Activated T-cell treated with anti-CD3 and anti-CD28 coated beads for 48 hours (primary cell): ENCODE measurements around the gene CD86.
"Not testable (repeated sequence)": the region's sequence is repeated elsewhere in the genome, so short reads cannot be mapped to it uniquely, and the experiment has no call there.

Source experiments
- DNase-seq: peaks from one replicate; pipeline ENCODE4 v3.0.0-alpha.2; 2020; ENCODE audit warnings: low read depth

The CD86 gene

DNA sequence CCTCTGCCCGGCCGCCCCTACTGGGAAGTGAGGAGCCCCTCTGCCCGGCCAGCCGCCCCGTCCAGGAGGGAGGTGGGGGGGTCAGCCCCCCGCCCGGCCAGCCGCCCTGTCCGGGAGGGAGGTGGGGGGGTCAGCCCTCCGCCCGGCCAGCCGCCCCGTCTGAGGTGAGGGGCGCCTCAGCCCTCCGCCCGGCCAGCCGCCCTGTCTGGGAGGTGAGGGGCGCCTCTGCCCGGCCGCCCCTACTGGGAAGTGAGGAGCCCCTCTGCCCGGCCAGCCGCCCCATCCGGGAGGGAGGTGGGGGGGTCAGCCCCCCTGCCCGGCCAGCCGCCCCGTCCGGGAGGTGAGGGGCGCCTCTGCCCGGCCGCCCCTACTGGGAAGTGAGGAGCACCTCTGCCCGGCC lies 109.8 kb downstream of the CD86 start:
- not testable (repeated sequence) for DNase-seq

DNA sequence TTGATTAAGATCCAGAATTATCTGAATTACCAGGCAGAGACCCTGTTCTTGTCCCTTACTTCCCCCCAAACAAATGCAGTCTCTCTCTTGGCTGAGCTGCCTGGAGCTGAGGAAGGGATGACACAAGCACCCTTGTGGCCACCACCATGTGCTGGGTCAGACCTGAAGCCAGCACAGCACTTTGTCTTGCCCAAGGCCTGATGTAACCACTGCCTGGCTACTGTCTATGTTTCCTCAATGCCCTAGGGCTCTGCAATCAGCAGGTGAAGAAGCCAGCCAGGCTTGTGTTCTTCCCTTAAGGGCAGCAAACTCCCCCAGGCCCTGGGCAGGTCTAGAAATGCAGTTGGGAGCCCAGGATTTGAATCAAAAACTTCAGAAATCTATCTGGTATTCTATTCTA lies 112.5 kb downstream of the CD86 start:
- no peak for DNase-seq

DNA sequence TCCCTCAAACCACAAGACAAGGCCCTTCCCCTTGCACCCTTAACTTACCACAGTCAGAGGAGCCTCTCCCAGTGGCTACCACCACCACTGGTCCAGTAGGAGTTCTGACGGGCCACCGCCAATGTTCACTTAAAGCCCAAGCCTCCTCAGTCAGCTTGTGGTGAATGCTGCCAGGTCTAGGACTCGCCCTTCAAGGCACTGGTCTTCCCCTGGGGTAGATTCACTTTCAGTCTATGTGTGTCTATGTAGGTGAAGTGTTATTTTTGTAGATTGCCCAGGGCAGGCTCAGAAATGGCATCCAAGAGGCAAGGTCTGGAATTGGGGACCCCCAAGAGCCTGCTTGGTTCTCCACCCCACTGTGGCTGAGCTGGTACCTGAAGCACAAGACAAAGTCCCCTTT lies 112.9 kb downstream of the CD86 start:
- DNase-seq, result no peak

DNA sequence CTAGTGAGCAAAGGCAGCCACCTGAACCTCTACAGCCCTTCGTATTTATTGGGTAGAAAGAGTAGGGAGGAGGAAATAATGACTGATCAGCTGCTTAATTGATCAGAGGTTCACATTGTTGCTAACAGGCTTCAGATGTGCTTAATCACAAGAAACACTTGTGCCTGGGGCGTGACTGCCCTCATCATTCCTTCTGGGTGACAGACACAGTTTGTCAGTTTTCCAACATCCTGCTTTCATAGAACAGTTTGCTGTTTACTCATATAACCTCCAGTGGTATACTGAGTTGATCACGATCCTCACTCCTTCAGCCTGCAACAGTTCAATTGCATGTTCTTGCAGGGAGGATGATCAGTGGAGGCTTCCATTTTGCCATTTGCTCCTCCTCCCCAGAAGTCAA lies 114.7 kb downstream of the CD86 start:
- DNase-seq, result no peak
